ENCODE data around the gene CHAD.
A peak's percentile ranks its signal among the peaks of the same experiment; 100 is the strongest.
"Not testable (repeated sequence)": the region's sequence is repeated elsewhere in the genome, so short reads cannot be mapped to it uniquely, and the experiment has no call there.

Gene CHAD

DNA sequence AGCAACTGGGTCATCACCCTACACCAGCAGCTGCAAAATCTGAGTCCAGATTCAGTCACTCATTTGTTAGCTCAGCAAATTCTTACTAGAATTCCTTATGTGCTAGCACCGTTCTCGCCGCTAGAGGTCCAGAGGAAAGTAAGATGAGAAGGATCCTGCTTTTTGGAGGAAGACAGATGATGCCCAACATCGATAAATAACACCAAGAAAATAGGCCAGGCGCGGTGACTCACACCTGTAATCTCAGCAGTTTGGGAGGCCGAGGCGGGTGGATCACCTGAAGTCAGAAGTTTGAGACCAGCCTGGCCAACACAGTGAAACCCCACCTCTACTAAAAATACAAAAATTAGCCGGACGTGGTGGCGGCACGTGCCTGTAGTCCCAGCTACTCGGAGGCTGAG lies 4.1 kb upstream of the CHAD start:
- not testable (repeated sequence) for DNase-seq

- no peak for DNase-seq
Measured at GRCh38 chr17:50472286-50472685, 3.6 kb upstream of the CHAD start.

DNA sequence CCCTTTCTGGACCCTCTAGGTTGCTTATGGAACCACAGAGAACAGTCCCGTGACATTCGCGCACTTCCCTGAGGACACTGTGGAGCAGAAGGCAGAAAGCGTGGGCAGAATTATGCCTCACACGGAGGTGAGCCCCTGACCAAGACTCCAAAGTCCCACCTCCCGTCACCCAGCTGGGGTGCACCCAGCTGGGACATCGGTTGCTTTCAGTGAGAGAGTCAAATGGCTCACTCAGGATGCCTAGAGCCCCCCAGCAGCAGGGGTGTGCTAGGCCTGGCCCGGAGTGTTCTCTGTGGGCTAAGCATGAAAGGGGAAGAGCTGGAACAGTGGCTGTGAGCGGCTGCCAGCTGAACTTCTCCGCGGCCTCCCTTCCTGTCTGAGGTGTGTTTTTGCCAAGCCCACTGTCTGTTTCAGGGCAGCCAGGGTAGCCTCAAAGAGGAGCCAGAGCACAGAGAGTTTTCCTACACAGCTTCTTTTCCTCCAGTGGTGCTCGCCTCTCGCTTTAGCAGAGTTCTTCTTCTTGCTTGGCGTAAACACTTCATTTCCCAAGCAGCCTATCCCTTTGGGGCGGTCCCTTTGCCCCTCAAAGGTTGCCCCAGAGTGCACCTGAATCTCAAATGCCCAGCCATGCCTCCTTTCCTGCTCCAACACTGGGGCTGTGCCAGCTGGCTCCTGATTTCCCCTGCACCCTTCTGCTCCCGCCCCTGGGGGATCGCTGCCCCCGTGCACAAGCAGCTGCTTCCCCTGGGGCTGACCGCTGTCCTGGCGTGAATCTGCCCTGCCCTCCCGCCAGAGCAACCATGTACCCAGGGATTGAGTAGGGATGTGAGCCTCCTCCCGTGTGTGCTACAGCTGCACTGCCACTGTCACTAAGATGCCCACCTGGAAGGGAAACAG lies 2.6 kb upstream of the CHAD start:
- DNase-seq, result peak; percentile 77

GRCh38 chr17:50470426-50470825 lies 1.7 kb upstream of the CHAD start:
- no peak for DNase-seq

- DNase-seq, result no peak
Measured at GRCh38 chr17:50469671-50470305, 1.1 kb upstream of the CHAD start.

- no peak for DNase-seq
Measured at GRCh38 chr17:50469208-50469605, 527 bp upstream of the CHAD start.

DNA sequence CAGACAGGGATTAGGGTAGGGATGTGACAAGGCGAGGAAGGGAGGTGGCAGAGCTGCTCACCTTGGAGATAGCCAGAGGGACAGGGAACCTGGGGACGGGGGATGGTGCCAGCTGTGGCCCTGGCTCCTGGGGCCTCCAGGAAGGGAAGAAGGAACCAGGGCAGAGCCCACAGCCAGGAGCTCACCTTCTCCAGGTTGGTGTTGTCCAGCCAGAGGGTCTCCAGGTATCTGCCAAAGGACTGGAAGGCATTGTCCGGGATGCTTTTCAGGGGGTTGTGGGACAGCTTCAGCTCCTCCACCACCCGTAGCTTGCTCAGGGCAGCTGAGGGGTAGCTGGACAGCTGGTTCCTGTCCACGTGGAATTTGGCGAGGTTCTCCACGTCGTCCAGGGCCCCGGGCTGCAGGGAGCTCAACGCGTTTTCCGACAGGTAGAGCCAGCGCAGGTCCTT lies 801 bp downstream of the CHAD start:
- no peak for DNase-seq

DNA sequence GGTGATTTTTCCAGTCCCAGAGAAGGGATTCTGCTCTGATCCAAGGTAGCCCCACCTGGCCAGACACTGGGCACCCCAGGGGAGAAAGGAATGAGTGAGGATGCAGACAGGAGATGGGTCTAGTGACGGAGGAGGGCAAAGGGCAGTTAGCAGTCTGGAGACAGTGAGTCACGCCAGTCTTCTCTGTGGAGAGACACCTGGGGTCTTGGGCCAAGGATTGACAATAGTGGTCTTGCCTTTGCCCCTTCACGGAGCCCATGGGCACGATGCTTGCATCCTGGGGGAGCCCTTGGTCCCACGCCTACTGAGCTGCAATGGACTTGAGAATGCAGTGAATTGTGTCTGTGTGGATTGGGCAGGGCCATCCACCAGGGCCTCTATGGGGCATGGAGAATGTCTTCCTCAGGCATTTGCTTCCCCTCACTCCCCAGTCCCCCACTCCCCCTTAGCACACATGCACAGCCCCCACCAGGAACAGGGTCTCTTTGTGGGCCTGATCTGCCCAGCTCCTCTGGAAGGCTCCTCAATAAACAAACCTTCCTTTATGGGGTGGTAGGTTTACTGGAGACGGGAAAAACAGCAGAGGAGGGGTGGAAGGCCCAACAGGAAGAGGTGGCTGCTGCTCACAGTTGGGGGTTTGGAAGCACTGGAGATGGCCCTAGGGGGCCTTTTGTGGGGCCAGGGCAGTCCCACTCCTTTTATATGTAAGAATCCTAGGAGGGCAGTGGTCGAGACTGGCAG lies 1.4 kb downstream of the CHAD start:
- no peak for DNase-seq

DNA sequence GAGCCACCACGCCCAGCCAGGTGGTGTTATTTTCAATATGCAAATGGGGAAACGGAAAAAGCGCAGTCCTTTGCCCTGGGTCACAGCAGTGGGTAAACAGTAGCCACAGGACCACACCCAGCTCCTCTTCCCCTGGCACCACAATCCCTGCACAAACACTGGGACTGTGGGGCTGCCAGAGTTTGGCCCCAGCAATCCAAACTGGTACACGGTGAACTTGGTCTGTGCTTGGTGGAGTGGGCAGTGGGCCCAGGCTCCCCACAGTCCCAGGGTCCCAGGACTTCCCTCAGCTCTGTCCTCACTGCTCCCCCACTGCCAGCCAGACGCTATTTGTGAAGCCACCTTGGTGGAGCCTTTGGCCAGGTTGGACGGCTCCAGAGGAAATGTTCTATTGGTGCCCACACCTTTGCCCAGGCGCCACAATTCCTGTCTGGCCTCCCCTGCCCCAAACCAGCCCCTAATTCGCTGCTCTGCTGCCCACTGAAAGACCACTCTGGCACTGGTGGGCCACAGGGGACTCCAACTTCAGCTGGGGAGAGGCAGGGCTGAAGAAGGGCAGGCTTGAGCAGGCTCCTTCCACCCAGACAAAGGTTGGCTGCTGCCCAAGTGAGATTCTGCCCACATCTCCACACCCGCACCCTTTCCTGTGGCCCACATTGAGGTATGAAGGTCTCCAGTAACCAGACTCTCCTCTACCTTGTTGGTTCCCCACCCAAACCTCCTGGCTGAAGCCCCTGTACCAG lies 2.1 kb downstream of the CHAD start:
- DNase-seq, result no peak

DNA sequence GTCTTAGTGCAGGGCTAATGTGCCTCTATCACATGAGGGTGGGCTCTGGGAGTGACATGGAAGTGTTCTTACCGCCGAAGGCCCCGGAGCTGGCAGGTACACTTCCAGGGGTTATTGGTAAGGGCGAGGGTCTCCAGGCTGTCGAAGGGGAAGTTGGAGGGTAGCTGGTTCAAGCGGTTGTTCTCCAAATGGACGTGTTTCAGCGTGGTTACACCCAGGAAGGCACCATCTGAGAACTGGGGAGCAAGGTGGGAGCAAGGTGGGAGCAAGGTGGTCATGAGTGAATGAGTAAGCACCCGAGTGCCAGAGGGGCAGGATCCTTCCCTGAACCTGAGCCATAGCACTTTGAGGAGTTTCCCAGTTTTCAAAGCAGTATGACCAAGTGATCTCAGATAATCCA lies 3.0 kb downstream of the CHAD start:
- no peak for DNase-seq

- no peak for DNase-seq
Measured at GRCh38 chr17:50465171-50465570, 3.5 kb downstream of the CHAD start.

DNA sequence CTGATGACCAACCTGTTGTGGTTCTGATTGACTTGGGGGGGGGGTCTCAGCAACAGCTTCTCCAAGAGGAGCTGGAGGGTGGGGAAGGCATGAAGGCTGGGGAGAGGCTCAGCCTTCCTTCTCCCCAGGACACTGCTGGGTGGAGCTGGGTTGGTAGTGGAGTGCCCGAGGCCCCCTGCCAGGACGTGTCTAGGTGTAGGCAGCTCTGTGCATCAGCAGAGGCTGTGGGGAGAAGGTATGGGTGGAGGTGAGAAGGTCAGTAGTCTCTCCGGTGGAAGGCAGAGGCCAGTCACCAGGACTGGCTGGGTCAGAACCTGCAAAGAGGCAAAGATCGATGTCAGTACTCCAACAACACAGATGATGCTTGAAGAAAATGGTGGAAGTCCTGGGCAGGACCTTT lies 3.9 kb downstream of the CHAD start:
- DNase-seq, result no peak

DNA sequence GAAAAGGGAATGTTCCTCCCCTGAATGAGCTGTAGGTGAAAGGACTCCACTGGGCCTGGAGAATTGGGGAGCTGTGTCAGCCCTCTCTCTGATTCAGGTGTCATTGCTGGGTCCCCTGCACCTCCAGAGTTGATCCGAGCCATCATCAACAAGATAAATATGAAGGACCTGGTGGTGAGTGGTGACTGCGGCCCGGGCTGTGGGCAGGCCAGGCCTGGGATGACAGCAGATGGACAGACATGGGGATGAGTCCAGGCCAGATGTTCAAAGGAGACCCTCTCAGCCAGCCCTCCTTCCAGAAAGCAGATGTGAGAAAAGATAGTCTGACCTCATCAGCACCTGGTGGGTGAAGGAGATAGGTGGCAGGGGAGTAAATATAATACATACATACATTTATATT lies 4.6 kb downstream of the CHAD start:
- no peak for DNase-seq

GRCh38 chr17:50462446-50462845 lies 6.2 kb downstream of the CHAD start:
- no peak for DNase-seq

GRCh38 chr17:50461550-50462132 lies 7.0 kb downstream of the CHAD start:
- DNase-seq, result no peak

GRCh38 chr17:50460831-50461526 lies 7.7 kb downstream of the CHAD start:
- DNase-seq, result no peak

DNA sequence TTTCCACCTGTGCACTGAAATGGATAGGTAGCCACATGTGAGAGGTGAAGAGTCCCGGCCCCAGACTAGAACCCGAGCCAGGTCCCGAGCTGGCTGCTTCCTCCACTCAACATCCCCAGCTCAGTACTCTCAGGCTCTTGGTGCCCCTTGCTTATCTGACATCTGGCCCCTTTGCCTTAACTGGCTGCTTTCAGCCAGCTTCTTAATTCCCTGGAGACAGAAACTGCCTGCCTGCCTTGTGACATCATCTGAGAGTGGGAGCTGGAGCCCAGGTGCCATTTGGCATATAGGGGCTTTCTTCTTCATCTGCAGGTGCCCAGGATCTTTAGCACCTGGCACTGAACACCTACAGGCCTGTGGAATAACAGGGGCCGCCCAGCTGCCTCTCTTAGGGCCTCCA lies 8.9 kb downstream of the CHAD start:
- DNase-seq, result no peak

DNA sequence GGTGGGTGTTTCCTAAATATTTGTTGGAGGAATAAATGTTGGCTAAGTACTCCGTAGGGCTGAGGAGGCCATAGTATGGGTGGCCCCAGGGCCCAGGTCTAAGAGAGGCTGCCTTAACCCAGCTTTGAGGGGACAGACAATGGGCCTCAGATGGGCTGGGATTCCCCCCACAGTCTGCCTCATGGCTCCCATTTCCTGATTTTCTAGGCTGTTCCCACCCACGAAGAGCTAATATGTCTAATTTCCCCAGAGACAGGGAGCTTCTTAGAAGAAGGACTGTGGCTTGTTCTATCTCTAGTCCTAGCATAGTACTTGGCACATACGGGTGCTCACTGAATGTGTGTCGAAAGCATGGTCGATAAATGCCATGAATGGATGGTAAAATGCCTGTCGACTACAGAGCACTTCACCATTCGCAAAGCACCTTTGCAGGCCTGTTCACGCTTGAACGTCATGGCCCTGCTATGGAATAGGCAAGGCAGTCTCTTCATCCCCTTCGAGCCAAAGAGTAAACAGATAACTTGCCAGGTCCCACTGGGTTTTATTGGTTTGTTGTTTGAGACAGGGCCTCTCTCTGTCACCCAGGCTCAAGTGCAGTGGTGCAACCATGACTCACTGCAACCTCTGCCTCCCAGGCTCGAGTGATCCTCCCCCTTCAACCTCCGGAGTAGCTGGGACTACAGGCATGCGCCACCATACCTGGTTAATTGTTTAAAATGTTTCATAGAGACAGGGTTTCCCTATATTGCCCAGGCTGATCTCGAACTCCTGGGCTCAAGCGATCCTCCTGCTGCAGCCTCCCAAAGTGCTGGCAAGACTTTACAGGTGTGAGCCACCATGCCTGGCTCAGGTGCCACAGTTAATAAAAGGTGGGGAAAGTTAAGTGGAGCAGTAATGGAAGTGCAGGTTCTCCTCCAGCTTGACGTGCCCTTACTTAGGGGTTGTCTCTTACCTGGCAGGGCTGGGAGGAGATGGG lies 9.7 kb downstream of the CHAD start:
- DNase-seq, result no peak

DNA sequence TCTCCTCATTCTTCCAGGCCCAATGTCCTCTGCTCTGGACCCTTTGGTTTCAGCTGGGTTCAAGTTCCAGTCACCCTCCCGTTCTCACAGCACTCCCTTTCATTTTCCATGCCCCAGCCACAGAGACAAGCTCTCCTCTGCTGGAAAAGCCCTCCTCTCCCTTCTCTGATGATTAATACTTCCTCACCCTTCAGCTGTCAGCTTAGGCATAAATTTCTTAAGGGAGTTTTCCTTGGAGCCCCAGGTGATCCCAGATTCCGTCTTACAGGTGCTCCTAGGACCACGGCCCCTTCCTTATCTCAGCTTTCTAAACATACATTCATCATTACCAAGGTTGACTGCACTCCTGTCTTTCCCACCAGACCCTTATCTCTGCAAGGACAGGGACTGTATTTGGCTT lies 10.4 kb downstream of the CHAD start:
- no peak for DNase-seq

DNA sequence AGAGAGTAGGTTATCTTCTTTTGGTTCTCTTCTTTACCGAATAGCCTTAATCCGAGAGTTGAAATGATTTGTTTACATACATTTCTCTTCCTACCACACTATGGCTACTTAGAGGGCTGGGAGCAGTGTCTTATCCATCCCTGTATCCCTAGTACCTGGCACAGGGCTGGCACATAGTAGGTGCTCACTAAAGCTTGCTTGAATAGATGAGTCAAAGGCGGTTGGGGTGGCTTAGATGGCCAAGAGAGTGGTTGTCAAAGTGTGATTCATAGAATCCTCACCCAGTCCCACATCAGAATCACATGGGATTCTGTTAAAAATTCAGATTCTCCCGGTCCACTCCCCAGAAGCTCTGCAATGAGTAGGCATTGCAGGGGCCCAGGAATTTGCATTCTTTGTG lies 11.1 kb downstream of the CHAD start:
- DNase-seq, result no peak

- no peak for DNase-seq
Measured at GRCh38 chr17:50453901-50454300, 14.8 kb downstream of the CHAD start.
